Hepatocyte (in vitro differentiated cells): ENCODE data around the gene ANKRD44.

Source experiments
- EZH2 ChIP-seq: fragments of 200-600 bp; sonication (generic); IDR thresholded peaks from 2 replicates; pipeline ENCODE4 v1.6.1; 2016; ENCODE audit warnings: antibody characterized with exemption, mild to moderate bottlenecking, borderline replicate concordance
- EZH2phosphoT487 ChIP-seq: fragments of 200-600 bp; sonication (generic); IDR thresholded peaks from one replicate; pipeline ENCODE4 v1.6.1; 2018; ENCODE audit warnings: antibody characterized with exemption, mild to moderate bottlenecking, low read depth, moderate library complexity; ENCODE audit not compliant: unreplicated experiment, severe bottlenecking
- TF ChIP-seq, protein P1 (sequence below): fragments of 200-600 bp; sonication (generic); IDR thresholded peaks from 2 replicates; pipeline ENCODE4 v1.5.1; 2016; ENCODE audit warnings: antibody characterized with exemption, mild to moderate bottlenecking; ENCODE audit not compliant: poor library complexity

DNA sequence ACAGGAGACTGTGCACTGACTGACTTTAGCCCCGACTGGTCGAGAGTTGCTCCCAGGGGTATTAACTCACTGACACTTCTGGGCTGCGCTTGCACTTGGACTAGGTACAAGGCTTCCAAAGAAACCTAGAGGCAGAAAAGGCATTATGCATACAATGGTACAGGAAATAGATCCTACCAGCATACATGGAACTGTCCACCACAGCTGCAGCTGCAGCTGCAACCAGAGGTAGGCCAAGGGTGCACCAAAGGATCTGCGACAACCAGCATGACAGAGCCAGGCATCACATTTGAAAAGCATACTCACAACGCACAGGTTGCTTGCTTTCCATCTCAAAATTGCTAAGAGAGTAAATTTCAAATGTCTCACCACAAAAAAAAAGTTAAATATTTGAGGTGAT lies 361.5 kb downstream of the ANKRD44 start:
- TF ChIP-seq EZH2 = no peak
- no peak for TF ChIP-seq EZH2phosphoT487
- TF ChIP-seq, protein P1, sequence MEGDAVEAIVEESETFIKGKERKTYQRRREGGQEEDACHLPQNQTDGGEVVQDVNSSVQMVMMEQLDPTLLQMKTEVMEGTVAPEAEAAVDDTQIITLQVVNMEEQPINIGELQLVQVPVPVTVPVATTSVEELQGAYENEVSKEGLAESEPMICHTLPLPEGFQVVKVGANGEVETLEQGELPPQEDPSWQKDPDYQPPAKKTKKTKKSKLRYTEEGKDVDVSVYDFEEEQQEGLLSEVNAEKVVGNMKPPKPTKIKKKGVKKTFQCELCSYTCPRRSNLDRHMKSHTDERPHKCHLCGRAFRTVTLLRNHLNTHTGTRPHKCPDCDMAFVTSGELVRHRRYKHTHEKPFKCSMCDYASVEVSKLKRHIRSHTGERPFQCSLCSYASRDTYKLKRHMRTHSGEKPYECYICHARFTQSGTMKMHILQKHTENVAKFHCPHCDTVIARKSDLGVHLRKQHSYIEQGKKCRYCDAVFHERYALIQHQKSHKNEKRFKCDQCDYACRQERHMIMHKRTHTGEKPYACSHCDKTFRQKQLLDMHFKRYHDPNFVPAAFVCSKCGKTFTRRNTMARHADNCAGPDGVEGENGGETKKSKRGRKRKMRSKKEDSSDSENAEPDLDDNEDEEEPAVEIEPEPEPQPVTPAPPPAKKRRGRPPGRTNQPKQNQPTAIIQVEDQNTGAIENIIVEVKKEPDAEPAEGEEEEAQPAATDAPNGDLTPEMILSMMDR = no peak
